NCI-H774 (cell line): ENCODE data around the gene DYSF.

Experiments used
- DNase-seq: peaks from one replicate; lab custom pipeline; 2025; lab: John Stamatoyannopoulos, UW

DYSF gene

DNA sequence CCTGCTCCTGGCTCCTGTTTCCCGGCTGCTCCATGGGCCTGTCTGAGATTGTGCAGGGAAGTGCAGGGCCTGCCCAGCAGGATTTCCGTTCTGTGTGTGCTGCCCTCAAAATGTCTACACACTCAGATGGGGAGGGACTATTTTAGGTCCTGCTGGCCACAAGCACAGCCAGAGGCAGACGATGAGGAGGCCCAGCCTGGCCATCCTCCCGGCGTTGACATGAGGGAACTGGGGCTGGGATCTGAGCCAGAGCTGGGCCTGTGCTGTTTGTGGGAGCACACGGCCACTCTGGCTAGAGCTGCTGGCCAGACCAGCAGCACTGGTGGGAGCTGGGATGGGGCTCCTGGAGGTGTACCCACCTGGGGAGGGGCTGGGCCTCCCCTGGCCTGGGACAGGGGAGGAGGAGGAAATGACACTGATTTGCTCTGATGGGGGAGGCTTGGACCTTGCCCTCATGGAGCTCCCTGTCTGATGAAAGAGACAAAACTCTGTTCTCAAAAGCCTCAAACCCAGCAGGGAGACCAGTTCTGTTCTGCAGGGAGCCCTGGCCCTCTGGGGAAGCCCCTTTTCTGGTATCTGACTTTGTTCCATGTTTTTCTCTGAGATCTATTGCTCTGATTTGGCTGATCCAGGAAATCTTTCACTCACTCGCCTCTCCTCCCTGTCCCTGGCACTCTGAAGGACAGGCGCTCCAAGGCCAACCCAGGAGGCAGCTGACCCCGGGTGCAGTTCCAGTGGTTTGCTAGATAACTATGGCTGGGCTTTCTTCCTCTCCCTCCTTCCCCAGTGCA, 161.8 kb downstream of the DYSF start:
- no peak for DNase-seq

DNA sequence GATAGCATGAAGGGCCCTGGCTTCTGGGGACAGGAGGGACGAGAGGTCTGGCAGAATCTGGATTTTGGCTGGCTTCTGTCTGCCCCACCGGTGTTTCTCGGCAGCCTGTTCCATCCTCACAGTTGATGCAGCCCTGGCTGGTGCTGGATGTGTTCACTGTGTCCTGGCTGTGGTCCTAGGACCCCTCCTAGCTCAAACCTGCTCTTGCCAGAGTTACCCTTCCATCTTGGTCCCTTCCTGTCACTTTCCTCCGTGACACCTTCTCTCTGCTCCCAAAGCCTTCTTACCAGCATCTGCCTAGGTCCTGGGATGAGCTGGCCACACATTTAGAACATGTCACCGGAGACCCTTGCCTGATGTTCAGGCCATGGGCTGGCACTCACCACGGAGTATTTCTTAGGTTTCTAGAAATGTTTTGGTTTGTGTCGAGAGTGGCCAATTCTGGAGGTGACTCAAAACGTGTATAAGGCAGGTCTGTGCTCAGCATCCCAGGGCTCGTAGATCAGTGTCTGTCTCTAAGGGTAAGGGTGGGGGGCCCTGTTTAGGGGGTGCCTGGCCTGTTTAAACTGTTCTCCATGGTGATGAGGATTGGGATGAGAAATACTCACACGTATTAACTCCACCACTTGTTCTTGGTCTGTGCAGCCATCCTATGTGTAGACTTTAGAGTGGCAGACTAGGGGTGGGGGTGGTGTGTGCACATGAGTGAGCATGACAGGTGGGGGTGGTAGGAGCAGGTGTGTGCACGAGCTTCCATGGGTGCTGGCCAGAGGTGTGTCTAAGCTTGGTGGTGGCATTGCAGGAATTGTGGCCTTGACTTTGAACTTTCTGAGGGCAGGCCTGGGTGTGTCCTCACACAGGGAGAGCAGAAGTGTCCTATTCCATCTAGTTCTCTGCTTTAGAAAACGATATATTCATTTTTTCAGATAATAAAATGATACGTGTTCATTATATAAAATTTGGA, 162.7 kb downstream of the DYSF start:
- DNase-seq, result no peak

DNA sequence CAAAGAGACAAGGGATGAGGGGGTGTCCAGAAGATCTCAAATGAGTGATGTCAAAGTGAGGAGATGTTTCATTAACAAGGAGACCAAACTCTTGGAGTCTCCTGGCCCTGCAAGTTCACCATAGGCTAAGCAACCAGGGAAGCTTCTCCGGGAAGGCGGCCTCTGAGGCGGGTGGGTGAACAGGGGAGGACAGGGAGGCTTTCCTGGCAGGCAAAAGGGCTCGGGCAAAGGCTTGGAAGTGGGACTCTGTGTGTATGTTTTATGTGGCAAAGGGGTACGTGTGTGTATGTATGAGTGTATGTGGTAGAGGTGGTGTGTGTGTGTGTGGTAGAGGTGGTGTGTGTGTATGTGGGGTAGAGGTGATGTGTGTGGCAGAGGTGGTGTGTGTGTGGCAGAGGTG, 163.9 kb downstream of the DYSF start:
- no peak for DNase-seq

DNA sequence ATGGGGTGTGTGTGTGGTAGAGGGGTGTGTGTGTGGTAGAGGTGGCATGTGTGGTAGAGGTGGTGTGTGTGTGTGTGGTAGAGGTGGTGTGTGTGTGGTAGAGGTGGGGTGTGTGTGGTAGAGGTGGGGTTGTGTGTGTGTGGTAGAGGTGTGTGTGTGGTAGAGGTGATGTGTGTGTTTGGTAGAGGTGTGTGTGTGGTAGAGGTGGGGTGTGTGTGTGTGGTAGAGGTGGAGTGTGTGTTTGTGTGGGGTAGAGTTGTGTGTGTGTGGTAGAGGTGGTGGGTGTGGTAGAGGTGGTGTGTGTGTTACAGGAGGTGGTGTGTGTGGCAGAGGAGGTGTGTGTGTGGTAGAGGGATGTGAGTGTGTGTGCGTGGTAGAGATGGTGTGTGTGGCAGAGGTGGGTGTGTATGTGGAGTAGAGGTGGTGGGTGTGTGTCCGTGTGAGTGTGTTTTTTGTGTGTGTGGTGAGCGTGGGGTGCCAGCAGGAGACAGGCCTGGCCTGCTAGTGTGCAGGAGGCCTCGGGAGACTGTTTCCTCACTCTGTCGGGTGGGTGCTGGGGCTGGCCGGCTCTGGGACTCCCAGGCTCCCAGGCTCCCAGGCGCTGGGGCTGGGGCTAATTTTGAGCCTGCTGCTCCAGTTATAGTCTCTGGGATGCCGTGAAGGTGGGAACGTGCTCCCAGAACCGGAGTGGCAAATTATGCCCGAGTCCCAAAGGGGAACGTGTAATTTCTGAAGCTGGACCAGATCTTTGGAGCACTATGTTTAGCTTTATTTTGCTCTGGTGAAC, 165.2 kb downstream of the DYSF start:
- no peak for DNase-seq

DNA sequence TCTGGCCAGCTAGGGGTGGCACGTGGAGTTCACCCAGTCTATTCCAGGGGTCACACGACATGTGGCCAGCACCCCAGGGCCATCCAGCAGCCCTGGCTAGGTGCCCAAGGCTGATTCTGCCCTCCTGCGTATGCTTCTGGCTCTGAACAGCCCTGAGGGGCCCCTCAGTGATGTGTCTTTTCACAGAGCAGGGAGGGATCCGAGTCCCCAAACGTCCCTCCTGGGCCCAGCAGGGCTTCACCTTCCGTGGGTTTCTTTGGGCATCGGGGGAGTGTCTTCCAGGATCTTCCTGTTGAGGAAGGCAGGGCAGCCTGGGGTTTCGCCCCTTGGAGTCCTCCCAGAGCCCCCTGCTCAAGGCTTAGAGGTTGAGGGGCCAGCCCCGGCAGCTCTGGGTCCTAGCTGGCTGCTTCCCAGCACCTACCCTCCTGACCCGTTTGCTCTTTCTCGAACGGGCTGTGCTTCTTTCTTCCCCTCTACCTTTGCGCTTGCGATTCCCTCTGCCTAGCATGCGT, 165.9 kb downstream of the DYSF start:
- DNase-seq, result no peak

DNA sequence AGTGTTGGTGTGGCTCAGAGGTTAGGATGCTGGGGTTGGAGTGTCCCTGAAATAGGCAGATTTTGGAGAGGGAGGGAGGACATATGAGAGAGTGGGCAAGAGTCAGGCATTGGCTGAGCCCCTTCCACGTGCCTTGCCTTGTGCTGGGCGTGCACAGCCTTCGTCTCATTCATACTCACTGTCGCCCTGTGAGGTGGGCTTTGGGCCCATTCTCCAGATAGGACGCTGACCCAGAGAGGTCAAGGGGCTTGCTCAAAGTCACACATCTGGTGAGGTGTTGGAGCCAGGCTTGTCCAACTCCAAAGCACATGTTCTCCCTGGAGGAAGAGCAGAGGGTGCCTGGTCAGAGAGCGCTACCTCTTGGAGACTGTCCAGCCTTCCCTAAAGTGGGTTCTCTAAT, 166.8 kb downstream of the DYSF start:
- no peak for DNase-seq

DNA sequence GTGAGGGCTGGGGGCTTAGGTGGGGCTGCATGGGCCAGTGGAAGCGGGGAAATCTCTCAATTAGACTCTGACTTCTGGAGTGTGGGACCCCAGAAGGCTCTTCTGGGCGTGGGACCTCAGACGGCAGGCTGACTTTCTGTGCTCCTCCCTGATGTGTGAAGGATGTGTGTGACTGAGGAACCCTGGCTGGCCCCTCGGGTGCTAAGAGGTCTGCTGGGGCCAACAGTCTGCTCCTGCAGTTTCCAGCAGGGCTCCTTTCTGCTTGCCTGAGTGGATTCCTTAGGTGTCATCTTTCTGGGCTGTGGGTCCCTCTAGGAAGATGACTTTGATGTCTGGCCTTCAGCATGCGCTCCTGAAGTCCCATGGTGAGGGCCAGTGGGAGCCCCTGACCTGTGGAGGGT, 167.5 kb downstream of the DYSF start:
- DNase-seq, result no peak

DNA sequence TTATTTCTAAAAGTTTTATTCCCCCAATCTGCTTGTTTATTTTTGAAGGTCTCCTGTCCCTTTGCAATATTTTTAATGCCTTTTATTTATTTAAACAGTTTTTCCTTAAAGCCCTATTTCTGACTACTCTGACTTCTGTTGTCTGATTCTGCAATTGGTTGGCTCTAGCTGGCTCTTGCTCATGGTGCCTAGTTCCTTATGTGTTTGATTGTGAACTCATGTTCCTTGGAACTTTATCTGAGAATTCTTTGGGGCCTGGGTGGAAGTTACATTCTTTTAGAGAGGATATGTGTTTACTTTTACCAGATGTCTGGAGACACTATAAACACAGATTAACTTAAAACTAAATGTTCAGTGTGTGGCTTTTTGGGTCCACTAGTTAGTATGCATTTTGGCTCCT, 175.9 kb downstream of the DYSF start:
- no peak for DNase-seq

DNA sequence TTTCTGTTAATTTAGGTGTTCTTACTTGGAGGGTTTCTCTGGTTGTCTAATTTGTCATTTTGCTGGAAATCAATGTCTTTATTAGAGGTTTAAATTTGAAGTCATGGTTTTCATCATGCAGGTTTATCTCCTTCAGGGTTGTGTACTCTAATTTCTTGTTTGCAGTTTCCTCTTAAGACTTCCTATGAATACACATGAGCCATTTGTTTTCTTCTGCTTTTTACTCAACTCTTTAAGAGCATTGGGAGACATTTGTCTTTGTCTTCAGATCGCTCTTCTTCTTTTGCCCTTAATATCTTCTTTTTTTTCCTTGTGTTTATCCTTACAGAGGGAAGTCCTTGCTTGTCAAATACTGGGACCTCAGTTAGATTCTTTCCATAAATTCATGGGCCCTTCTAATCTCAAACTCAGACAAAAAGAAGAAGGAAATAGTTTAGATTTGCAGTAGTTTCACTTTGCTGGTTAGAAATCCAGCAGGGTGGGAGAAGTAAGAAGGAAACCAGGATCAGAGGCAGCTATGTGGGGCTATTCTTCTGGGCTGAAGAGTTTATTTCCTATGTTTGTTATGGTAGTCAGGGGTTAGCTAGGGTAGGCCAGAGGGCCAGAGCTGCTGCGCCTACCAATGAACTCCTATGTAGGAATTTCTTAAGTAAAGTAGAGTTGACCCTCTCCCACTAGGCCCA, 176.6 kb downstream of the DYSF start:
- no peak for DNase-seq

DNA sequence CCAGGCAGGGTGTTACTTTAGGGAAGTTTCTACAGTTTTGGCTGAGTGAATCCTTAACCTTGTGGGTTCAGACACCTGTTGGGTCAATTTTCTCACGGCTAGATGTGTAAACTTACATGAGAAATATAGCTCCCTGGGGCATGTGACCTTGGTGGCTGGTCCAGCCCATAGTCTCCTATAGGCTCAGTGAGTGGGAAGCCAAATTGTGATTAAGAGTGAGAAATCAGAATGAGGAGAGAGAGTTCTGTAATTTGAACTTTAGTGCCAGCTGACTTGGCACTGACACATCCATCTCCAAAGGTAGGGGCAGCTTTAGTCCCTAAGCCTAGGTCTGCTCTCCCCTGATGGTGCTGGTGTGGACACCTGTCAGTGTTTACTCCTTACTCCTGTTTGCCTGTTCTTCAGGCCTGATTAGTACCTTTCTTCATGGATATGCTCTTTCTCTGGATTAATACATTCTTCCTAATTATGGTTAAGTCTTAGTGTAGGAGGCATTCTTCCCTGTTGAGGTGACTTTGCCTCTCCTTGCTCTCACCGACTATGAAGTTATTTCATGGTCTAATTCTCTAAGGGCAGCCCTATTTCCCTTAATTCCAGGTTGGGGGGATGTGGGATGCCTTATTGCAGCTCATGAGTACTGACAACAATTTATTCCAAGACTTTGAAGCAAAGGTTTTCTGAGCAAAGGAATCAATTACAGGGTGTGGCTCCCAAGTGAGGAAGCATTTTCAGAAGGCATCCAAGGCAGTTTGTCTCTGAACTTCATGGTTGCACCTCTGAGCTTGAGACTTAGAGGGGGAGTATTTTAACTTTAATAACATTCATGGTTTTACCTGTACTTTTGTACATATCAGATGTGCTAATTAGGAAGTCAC, 177.3 kb downstream of the DYSF start:
- no peak for DNase-seq

DNA sequence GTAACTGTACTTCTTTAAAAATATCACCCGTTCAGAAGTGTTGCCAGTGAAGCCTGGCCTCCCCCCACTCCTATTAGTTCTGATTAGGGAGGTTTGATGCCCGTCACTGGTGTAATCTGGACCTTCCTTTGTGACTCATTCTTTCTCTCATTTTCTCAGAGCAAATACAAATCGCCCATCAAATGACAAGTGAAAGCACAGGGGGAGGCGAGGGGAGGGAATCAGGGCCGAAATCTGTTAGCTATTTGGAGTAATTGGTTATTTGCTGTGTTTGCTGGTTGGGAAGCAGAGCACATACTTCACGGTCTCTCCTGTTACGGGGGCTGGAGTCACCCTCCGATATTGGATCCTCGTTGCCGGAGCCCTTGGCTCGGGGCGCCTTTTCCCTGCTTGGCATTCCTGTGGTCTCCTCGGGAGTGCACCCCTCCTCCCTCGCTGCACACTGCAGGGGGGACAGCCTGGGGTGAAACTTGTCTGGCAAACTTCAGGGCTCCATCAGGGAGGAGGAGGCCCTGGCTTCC, 178.1 kb downstream of the DYSF start:
- no peak for DNase-seq

DNA sequence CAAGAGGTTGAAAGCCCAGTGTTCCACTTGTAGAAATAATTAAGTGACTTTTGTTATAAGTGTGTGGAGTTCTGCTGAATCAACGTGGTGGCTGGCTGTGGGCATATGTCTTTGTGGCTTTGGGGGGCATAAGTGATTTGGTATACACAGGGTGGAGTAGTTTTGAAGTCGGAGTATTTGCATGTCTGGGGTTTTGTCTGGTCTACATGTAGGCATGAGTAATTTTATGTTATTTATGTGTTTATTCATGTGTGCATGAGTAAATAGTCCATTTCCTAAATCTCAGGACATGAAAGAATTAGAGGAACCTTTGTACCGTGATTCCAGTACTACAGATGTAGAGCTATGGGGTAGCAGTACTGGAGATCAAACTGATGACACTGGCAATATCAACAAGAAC, 179.7 kb downstream of the DYSF start:
- DNase-seq, result no peak

DNA sequence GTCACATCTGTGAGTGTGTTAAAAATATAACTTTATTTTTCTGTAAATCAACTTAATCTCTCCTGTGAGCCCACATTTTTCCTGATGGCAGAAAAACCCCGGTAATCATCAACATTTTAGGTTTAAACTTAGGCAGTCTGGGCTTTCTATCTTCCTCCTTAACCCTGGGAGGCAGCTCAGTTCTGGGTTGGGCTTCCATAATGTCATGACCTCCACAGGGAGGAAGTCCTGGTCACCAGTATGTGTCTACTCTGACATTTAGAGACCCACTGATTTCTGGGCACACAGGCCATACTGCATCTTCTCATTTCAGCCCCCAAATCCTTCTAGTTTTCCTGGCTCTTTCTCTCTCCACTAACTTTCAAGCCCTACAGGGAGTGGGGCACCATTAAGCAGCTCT, 181.2 kb downstream of the DYSF start:
- no peak for DNase-seq

DNA sequence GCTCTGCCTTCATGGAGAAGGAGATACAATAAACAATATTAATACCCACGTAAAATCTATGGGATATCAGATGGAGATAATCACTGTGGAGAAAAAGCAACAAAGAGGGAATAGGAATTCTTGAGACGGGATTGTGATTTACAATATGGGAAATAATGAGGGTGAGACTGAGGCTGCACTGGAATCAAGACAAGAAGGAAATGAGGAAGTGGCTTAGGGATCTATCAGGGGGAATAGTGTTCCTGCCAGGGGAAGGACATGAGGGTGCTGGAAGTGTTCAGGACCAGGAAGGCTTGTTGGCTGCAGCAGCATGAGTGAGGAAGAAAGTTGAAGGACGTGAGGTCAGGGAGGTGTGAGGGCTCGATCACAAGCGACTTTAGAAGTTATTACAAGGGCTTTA, 182.4 kb downstream of the DYSF start:
- no peak for DNase-seq

DNA sequence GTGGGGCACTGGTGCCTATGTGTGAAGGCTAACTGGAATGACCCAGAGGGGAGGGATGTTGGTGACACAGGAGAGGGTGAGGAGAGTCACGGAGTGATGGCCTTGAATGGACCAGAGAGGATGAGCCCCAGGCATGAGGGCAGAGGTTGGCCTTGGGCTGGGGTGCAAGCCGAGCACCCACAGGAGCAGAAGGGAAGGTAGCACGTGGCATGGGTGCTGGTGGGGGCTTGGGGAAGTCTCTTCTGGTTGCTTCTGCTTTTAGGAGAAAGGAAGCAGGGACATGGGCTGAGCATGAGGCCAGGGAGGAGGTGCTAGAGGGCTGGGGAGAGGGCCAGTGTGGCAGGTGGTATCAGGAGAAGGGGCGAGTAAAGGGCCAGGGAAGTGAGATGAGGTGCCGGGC, 183.8 kb downstream of the DYSF start:
- no peak for DNase-seq

DNA sequence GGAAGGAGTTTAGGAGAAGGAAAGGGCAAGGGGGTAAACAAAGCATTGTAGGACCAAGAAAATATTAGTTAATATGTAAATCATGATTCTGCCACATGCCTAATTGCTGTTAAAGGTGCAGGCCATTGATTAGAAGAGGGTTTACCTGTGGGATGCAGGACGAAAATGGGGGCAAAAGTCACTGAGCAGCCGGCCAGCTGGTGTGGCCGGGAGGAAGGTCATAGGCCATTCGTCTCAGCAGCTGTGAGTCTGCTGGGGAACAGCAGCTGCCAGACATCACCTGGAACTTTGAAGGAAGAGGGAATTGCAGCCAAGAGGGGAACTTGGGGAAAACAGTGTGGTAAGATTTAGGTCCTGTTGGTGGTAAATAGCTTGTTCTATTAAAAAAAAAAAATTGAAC, 184.4 kb downstream of the DYSF start:
- DNase-seq, result no peak

DNA sequence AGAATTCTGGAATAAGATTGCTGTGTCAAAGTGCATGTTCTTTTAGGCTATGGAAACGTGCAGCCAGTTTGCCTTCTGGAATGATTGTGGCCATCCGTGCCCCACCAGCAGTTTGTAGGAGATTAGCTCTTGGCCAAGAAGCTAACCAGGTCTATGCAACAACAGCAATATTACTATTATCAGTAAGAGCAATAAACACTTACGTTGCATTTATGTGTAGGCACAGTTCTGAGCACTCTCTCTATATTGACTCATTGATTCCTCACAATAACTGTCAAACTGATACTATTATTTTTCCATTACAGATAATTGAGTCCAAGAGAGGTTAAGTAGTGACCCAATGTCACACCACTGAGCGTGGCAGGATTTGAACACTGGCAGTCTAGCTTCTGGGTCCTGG, 186.4 kb downstream of the DYSF start:
- no peak for DNase-seq

DNA sequence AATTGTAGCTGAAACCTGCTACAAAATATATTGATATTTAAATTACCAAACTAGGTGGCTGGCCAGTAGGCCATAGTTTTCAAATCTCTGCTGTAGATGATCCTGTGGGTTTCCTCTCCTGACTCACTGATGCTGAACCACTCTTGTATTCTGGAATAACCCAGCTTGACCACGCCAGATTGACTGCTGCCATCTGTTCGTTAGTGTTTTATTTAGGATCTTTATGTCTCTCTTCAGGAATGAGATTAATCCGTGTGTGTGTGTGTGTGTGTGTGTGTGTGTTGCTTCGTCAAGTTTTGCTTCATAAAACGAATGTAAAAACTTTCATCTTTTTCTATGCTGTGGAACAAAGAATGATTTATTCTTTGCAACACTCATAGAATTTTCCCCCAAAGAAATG, 187.1 kb downstream of the DYSF start:
- DNase-seq, result no peak

DNA sequence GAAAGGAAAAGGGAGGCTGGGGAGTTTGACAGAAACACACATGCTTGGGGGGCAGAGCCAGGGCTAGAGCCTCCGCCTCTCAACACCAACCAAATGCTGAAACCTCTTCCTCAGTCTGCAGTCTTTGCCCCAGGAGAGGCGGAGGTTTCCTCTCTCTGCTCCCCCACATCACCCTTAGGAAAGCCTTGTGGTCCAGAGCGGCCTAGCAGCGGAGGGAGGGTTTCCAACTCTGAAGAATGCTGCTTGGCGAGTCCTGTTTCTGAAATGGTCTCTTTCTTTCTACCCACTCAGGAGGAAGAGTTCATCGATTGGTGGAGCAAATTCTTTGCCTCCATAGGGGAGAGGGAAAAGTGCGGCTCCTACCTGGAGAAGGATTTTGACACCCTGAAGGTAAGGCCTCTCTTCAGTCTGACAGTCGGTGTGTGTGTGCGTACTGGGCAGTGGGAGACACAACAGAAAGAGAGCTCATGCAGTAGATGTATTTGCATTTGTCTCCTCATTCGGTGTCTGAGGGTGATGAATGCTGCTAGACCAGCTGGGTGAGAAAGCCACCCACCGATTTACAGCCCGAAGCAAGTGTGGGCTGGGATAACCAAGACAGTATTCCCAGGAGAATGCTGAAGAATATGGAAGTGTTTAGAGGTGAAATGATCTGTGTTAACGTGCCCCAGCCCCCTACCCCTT, 190.5 kb downstream of the DYSF start:
- DNase-seq, result no peak

DNA sequence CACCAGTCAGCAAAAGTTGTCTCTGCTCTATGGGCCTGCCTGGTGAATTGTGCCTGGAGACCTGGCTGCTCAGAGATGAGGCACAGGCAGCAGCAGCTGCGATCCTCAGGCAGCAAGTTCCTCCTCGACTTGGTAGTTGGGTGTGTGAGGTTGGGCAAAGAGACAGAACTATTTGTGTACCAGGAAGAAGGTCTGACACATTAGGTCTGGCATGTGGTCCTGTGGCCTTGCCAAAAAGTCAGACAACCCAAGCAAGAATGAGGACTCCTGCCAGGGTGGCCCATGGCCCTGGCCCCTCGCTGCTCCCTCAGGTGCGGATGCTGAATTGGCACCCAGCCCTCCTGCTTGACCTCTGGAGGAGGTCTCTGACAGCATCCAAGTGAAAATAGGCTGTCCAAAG, 192.7 kb downstream of the DYSF start:
- no peak for DNase-seq
